WI38 (cell line): ENCODE data around the gene PPP1R37.

ENCODE experiments used
- H3K4me3 ChIP-seq: 2 replicates; pipeline ENCODE4 v1.5.1; 2011; ENCODE audit warnings: low read depth, mild to moderate bottlenecking, control low read depth, low read length
- CTCF ChIP-seq: IDR thresholded peaks from 2 replicates; pipeline ENCODE4 v1.5.1; 2012; ENCODE audit warnings: low read depth, mild to moderate bottlenecking, control low read depth, low read length

Gene PPP1R37

DNA sequence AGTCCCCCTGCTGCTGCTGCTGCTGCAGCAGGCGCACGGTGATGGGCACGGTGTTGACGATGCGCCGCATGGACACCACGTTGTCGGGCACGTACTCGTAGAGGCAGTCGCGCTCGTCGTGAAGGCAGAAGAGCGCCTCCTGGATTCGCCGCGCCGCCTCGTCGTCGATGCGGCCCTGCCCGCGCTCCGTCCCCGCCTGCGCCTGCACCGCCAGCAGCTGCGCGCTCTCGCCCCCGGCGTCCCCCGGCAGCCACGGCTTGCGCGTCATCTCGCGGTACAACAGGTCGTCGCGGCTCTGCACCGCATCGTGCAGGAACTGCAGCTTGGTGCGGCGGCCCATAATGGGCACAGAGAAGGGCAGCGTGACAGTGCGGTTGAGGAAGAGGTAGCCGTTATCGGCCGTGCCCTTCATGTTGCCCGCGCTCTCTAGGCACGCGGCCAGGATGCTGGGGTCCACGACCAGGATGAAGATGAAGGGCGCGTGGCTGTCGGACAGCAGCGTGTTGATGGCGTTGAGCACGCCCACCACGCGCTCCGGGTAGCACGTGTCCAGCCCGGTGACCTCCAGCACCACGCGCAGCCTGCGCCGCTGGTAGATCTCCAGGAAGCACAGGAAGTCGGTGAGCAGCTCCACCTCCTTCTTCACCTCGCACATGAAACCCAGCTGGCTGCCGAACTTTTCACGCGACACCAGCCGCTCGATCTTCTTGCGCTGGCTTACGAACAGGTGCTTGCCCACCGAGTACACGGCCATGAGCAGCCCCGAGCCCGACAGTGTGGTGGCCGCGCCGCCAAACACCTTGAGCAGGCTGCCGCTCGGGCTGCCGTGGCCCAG lies 59.7 kb downstream of the PPP1R37 start:
- no peak for TF ChIP-seq CTCF
- H3K4me3 ChIP-seq: 0 out of 2 replicates have a peak overlapping the region, but pooled peaks have one; percentile 17

GRCh38 chr19:45153339-45154063 lies 60.5 kb downstream of the PPP1R37 start:
- no peak for TF ChIP-seq CTCF
- H3K4me3 ChIP-seq: no peak overlapping the region; the same call in 1 of the 2 replicates

DNA sequence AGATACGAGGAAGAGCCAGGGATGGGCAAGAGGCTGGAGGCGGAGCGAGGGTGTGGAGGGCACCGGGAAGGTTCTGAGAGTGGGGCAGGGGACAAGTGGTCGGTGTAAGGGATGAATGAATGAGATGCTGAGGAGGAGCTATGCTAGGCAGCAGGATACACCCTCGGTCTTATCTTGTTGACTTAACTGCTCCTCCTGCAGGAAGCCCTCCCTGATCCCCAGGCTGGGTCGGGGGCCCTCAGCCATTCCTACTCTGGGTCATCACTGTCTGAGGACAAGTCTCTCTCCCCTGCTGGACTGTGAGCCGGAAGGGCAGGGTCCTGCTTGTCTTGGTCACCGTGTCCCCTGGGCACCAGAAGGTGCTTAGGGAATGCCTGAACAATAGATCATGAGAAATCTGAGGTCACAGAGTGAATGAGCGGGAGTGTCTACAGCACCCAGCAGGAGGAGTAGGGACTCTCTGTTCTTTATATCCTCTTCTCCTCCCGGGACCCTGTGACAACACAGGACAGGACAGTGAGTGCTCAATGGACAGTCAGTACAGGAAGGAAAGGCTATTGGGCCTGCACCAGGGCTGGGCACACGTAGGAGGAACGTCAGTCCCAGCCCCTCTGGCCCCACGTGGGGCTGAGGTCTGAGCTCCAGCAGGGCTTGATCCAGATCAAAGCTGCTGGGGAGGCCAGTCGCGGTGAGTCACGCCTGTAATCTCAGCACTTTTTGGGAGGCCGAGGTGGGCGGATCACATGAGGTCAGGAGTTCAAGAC lies 61.3 kb downstream of the PPP1R37 start:
- no peak for TF ChIP-seq CTCF
- H3K4me3 ChIP-seq: no peak overlapping the region

GRCh38 chr19:45156011-45156630 lies 63.1 kb downstream of the PPP1R37 start:
- no peak for TF ChIP-seq CTCF
- no peak overlapping the region for H3K4me3 ChIP-seq

- no peak for TF ChIP-seq CTCF
- H3K4me3 ChIP-seq: no peak overlapping the region
Measured at GRCh38 chr19:45156751-45157150, 63.8 kb downstream of the PPP1R37 start.

DNA sequence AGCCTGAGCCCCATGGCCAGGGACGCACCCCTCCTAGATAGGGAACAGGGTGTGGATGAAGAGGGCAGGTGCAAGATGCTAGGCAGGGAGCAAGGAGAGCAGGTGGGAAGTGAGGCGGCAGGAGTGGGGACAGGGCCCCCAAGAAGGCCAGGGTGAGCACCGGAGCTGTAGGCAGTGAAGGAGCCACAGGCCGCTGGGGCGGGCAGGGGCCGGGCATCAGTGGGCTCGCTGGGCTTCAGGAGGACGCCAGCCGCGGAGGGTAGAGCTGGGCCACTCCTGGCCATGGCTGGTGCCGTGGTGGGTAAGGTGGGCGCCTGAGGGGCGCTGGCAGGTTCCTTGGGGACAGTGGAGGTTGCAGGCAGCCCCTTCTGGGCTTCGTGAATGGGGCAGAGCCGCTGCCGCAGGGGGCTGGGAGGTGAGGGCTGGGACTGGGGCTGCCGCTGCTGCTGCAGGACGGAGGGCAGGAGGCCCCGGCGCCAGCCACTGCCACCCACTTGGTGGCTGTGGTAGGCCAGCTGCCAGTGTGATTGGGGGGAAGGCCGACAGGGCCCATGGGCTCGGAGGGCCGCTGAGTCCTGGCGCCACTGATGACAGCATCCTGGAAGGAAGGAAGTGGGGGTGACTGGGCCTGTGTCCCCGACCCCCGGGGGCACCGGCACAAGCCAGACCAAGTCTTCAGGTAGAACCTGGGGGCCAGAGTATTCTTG lies 65.7 kb downstream of the PPP1R37 start:
- H3K4me3 ChIP-seq: no peak overlapping the region
- no peak for TF ChIP-seq CTCF
